Epidermal melanocyte (primary cell): ENCODE results near the gene ARHGEF11.

Source experiments
- DNase-seq: peaks from one replicate; pipeline ENCODE4 v3.0.0; 2011; ENCODE audit warnings: low spot score; ENCODE audit not compliant: insufficient read length

The ARHGEF11 gene

GRCh38 chr1:156956333-156956732, 89.2 kb downstream of the ARHGEF11 start:
- DNase-seq: no peak

- no peak for DNase-seq
Observed at GRCh38 chr1:156953571-156953970, 92.0 kb downstream of the ARHGEF11 start.

- DNase-seq: no peak
Observed at GRCh38 chr1:156951371-156951770, 94.2 kb downstream of the ARHGEF11 start.

GRCh38 chr1:156949127-156949526, 96.4 kb downstream of the ARHGEF11 start:
- DNase-seq: no peak

- no peak for DNase-seq
Observed at GRCh38 chr1:156948708-156949107, 96.8 kb downstream of the ARHGEF11 start.

GRCh38 chr1:156947818-156948525, 97.6 kb downstream of the ARHGEF11 start:
- no peak for DNase-seq

- DNase-seq: no peak
Observed at GRCh38 chr1:156947127-156947526, 98.4 kb downstream of the ARHGEF11 start.

- no peak for DNase-seq
Observed at GRCh38 chr1:156945881-156946661, 99.5 kb downstream of the ARHGEF11 start.

GRCh38 chr1:156944848-156945247, 100.7 kb downstream of the ARHGEF11 start:
- no peak for DNase-seq

GRCh38 chr1:156944268-156944667, 101.3 kb downstream of the ARHGEF11 start:
- DNase-seq: no peak

GRCh38 chr1:156943756-156944155, 101.8 kb downstream of the ARHGEF11 start:
- DNase-seq: no peak

GRCh38 chr1:156942576-156942975, 103.0 kb downstream of the ARHGEF11 start:
- no peak for DNase-seq

- DNase-seq: no peak
Observed at GRCh38 chr1:156942176-156942575, 103.4 kb downstream of the ARHGEF11 start.

GRCh38 chr1:156941675-156942074, 103.9 kb downstream of the ARHGEF11 start:
- no peak for DNase-seq

- DNase-seq: no peak
Observed at GRCh38 chr1:156939786-156940334, 105.7 kb downstream of the ARHGEF11 start.

- DNase-seq: no peak
Observed at GRCh38 chr1:156938813-156939212, 106.7 kb downstream of the ARHGEF11 start.

GRCh38 chr1:156937883-156938282, 107.7 kb downstream of the ARHGEF11 start:
- no peak for DNase-seq

- no peak for DNase-seq
Observed at GRCh38 chr1:156936721-156937220, 108.8 kb downstream of the ARHGEF11 start.

- DNase-seq: no peak
Observed at GRCh38 chr1:156936191-156936590, 109.4 kb downstream of the ARHGEF11 start.

- no peak for DNase-seq
Observed at GRCh38 chr1:156935505-156936128, 109.9 kb downstream of the ARHGEF11 start.

- no peak for DNase-seq
Observed at GRCh38 chr1:156933136-156933535, 112.4 kb downstream of the ARHGEF11 start.
